Kidney (tissue), 14 donors: ENCODE measurements around the gene WDFY2. TPM values are rescaled to one million over a fixed set of nuclear protein-coding genes. Genes with fewer than 3 reads are reported as not detected.

ENCODE experiments used
- DNase-seq, 5 donors: peaks; one replicate each; pipeline ENCODE4 v3.0.0-alpha.2; 2013 to 2020
- FAIRE-seq: peaks from 2 replicates; lab custom pipeline; 2012; peaks lifted over from hg19 to GRCh38; lab: Jason Lieb, UNC
- H3K27ac ChIP-seq, 2 donors: one replicate each; pipeline ENCODE4 v1.7.0; 2013; ENCODE audit warnings: low read depth in 2 of 2, low read length in 2 of 2, inconsistent platforms in 1 of 2
- H3K27me3 ChIP-seq: one replicate; pipeline ENCODE4 v1.7.1; 2013; ENCODE audit warnings: low read length, inconsistent platforms; ENCODE audit not compliant: control insufficient read depth, insufficient read depth
- H3K36me3 ChIP-seq, 3 donors: one replicate each; pipeline versions ENCODE4 v1.7.0 to v1.7.1; 2013; ENCODE audit warnings: low read length in 3 of 3, control low read depth in 1 of 3, inconsistent platforms in 1 of 3; ENCODE audit not compliant: insufficient read depth in 3 of 3, control insufficient read depth in 2 of 3
- H3K4me1 ChIP-seq, 3 donors: one replicate each; pipeline versions ENCODE4 v1.7.0 to v1.7.1; 2013; ENCODE audit warnings: low read length in 3 of 3, inconsistent platforms in 1 of 3, low read depth in 1 of 3; ENCODE audit not compliant: control insufficient read depth in 2 of 3, insufficient read depth in 2 of 3
- H3K4me3 ChIP-seq, 3 donors: one replicate each; pipeline versions ENCODE4 v1.7.0 to v1.8.1; 2013; ENCODE audit warnings: low read length in 3 of 3, control low read depth in 1 of 3, inconsistent platforms in 1 of 3
- H3K9ac ChIP-seq, 3 donors: one replicate each; pipeline versions ENCODE4 v1.7.0 to v1.7.1; 2013; ENCODE audit warnings: low read length in 3 of 3, control low read depth in 1 of 3, inconsistent platforms in 1 of 3
- H3K9me3 ChIP-seq, 3 donors: one replicate each; pipeline versions ENCODE4 v1.7.0 to v1.7.1; 2013; ENCODE audit warnings: low read length in 3 of 3, control low read depth in 1 of 3, inconsistent platforms in 1 of 3; ENCODE audit not compliant: control insufficient read depth in 2 of 3, insufficient read depth in 1 of 3
- CTCF ChIP-seq: IDR thresholded peaks from 3 replicates; pipeline ENCODE4 v1.5.1; 2012; ENCODE audit warnings: mild to moderate bottlenecking, moderate library complexity, borderline replicate concordance; ENCODE audit not compliant: insufficient read depth; ENCODE audit errors: extremely low read depth
- intact Hi-C: fragments of 100-400 bp; cut with DNase I; formaldehyde crosslinking; loops from one replicate; pipeline ENCODE4 v1.11.1; 2022
- polyA plus RNA-seq: library from polyadenylated mRNA; stranded (reverse); fragments of 350-450 nt; fragmentation: Illumina TruSeq; extraction: RNeasy Lipid Tissue Mini Kit (QIAGEN cat#74804); gene quantifications from one replicate; pipeline ENCODE4 v1.2.3, GENCODE V29; 2014; ENCODE audit warnings: low read depth, low replicate concordance; ENCODE audit not compliant: insufficient read depth
- total RNA-seq: library from RNA; stranded (reverse); fragmentation: NEBNext Ultra II Directional; extraction: Animal tissue kit (Norgen Biotek cat#: 25700); gene quantifications from one replicate; pipeline ENCODE4 v1.2.1, GENCODE V29; 2021
- donor health status: control.
- donor health status: control.
- donor health status: control.
- donor health status: control.
- donor health status: control.
- donor health status: DM: yes; HTN: yes; CAD: no.
- donor health status: Normal renal cell carcinoma (clear cell type).

Gene WDFY2
- total and polyA plus RNA-seq, 2 donors from 2014 or later, result 4.8 to 13.0 TPM

GRCh38 chr13:51552027-51552426, 32.2 kb upstream of the WDFY2 start:
- intact Hi-C loops, result no loop called here
- H3K36me3 ChIP-seq, result no peaks in the 10 kb centered on the region
- no peaks in the 10 kb centered on the region for H3K27me3 ChIP-seq
- DNase-seq (no peak), FAIRE-seq (no peak)
- no peak for TF ChIP-seq CTCF
- H3K9me3 ChIP-seq, result no peaks in the 10 kb centered on the region
- no peak overlapping the region for H3K27ac ChIP-seq
- H3K4me1 ChIP-seq, result peaks cover 0 to 6% (median 0%) of the 10 kb centered on the region in 3 donors
- no peak overlapping the region for H3K9ac ChIP-seq
- H3K4me3 ChIP-seq, result no peak overlapping the region

GRCh38 chr13:51553531-51553930, 30.7 kb upstream of the WDFY2 start:
- Histone ChIP-seq H3K4me3 (no peak overlapping the region), H3K9me3 (no peaks in the 10 kb centered on the region), H3K9ac (no peak overlapping the region), H3K4me1 (peaks cover 0 to 6% (median 0%) of the 10 kb centered on the region in 3 donors), H3K36me3 (no peaks in the 10 kb centered on the region), H3K27ac (no peak overlapping the region), H3K27me3 (no peaks in the 10 kb centered on the region)
- FAIRE-seq (no peak), DNase-seq (no peak)
- TF ChIP-seq CTCF, result no peak
- intact Hi-C loops, result no loop called here

GRCh38 chr13:51556740-51557139, 27.5 kb upstream of the WDFY2 start:
- FAIRE-seq (no peak), DNase-seq (no peak)
- no peaks in the 10 kb centered on the region for H3K9me3 ChIP-seq
- no peak overlapping the region for H3K4me3 ChIP-seq
- H3K36me3 ChIP-seq, result no peaks in the 10 kb centered on the region
- H3K9ac ChIP-seq, result no peak overlapping the region
- intact Hi-C loops, result no loop called here
- H3K27me3 ChIP-seq, result no peaks in the 10 kb centered on the region
- peaks cover 0 to 7% (median 0%) of the 10 kb centered on the region in 3 donors for H3K4me1 ChIP-seq
- TF ChIP-seq CTCF, result no peak
- no peak overlapping the region for H3K27ac ChIP-seq

GRCh38 chr13:51557438-51557837, 26.8 kb upstream of the WDFY2 start:
- no peak for FAIRE-seq
- intact Hi-C loops, result no loop called here

More at GRCh38 chr13:51557438-51557837, 26.8 kb upstream of the WDFY2 start:
- Histone ChIP-seq H3K36me3 (no peaks in the 10 kb centered on the region), H3K27me3 (no peaks in the 10 kb centered on the region), H3K4me3 (no peak overlapping the region), H3K27ac (no peak overlapping the region), H3K9me3 (no peaks in the 10 kb centered on the region), H3K4me1 (peaks cover 0 to 10% (median 0%) of the 10 kb centered on the region in 3 donors), H3K9ac (no peak overlapping the region)
- no peak for DNase-seq
- TF ChIP-seq CTCF, result no peak
